RWPE2 (cell line): ENCODE data around the gene AP3S1.

Experiments
- ATAC-seq: fragments of 200-7000 bp; cut with Tn5 transposase; 3 replicates; pipeline ENCODE4 v1.9.1; 2021; ENCODE audit warnings: low read depth
- DNase-seq: peaks from one replicate; pipeline ENCODE4 v3.0.0-alpha.2; 2020; ENCODE audit warnings: low spot score
- H3K27ac ChIP-seq: fragments of 450-650 bp; 2 replicates; pipeline ENCODE4 v1.5.1; 2017; ENCODE audit warnings: mild to moderate bottlenecking; ENCODE audit not compliant: poor library complexity, severe bottlenecking
- H3K27me3 ChIP-seq: fragments of 250-450 bp; sonication (Bioruptor Pico); 2 replicates; pipeline ENCODE4 v1.5.1; 2021; ENCODE audit warnings: mild to moderate bottlenecking, moderate library complexity; ENCODE audit not compliant: insufficient read depth, poor library complexity, severe bottlenecking
- H3K36me3 ChIP-seq: fragments of 250-450 bp; sonication (Bioruptor Pico); 2 replicates; pipeline ENCODE4 v1.5.1; 2020; ENCODE audit warnings: low read depth, mild to moderate bottlenecking, moderate library complexity
- H3K4me1 ChIP-seq: fragments of 250-450 bp; sonication (Bioruptor Pico); 2 replicates; pipeline ENCODE4 v1.5.1; 2021; ENCODE audit warnings: mild to moderate bottlenecking, moderate library complexity; ENCODE audit not compliant: insufficient read depth, poor library complexity, severe bottlenecking
- H3K4me3 ChIP-seq: fragments of 250-450 bp; sonication (Bioruptor Pico); 2 replicates; pipeline ENCODE4 v1.5.1; 2021; ENCODE audit warnings: mild to moderate bottlenecking, moderate library complexity; ENCODE audit not compliant: severe bottlenecking
- H3K9me3 ChIP-seq: fragments of 250-450 bp; sonication (Bioruptor Pico); 2 replicates; pipeline ENCODE4 v1.5.1; 2021; ENCODE audit warnings: mild to moderate bottlenecking, moderate library complexity; ENCODE audit not compliant: severe bottlenecking
- TF ChIP-seq, protein P1 (sequence below): fragments of 450-650 bp; IDR thresholded peaks from one replicate; pipeline ENCODE4 v1.5.1; 2017; ENCODE audit warnings: mild to moderate bottlenecking, moderate library complexity; ENCODE audit not compliant: poor library complexity, severe bottlenecking

AP3S1 gene

GRCh38 chr5:115941051-115941675 lies 99.4 kb downstream of the AP3S1 start:
- H3K36me3 ChIP-seq: no peaks in the 10 kb centered on the region
- TF ChIP-seq, protein P1, sequence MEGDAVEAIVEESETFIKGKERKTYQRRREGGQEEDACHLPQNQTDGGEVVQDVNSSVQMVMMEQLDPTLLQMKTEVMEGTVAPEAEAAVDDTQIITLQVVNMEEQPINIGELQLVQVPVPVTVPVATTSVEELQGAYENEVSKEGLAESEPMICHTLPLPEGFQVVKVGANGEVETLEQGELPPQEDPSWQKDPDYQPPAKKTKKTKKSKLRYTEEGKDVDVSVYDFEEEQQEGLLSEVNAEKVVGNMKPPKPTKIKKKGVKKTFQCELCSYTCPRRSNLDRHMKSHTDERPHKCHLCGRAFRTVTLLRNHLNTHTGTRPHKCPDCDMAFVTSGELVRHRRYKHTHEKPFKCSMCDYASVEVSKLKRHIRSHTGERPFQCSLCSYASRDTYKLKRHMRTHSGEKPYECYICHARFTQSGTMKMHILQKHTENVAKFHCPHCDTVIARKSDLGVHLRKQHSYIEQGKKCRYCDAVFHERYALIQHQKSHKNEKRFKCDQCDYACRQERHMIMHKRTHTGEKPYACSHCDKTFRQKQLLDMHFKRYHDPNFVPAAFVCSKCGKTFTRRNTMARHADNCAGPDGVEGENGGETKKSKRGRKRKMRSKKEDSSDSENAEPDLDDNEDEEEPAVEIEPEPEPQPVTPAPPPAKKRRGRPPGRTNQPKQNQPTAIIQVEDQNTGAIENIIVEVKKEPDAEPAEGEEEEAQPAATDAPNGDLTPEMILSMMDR: no peak
- ATAC-seq (peak; percentile 93), DNase-seq (no peak)
- H3K4me3 ChIP-seq: no peak overlapping the region
- H3K4me1 ChIP-seq: peaks cover 4% of the 10 kb centered on the region
- no peaks in the 10 kb centered on the region for H3K27me3 ChIP-seq
- H3K9me3 ChIP-seq: no peaks in the 10 kb centered on the region
- H3K27ac ChIP-seq: peak overlapping the region; percentile 33

DNA sequence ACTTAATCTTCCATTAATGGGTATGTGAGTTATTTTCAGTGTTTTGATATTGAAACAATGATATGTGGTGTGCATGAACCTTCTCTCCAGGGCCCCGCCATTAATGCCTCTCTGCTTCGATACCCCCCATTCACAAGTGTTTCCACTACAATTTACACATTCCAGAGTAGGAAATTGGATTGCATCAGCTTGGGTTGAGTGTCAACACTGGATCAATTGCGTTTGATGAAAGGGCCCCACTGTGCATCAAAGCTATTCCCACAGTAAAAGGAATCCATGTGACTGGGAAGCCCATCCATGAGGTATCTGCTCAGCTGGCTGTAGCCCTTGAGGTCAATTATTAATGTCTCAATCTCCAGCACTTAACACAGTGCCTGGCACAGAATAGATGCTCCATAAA lies 102.8 kb downstream of the AP3S1 start:
- no peak for ATAC-seq
- TF ChIP-seq, protein P1: no peak
- no peaks in the 10 kb centered on the region for H3K9me3 ChIP-seq

DNA sequence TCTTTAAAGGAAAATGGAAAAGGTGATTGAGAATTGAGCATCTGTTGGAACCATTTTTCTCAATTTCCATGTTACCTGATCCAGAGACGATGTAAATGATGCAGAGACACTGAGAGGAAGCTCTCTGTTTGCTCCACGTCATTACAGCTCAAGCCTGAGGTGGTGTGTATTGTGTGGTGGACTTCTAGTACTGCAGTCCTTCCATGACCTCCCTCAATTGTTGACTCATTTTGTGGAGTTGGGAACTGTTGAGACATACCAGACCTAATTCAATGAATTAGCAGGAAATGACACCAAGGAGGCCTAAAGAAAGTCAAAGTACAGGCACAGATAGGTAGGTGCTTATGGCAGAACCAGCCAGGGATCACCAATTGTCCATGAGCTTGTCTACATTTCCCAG lies 104.9 kb downstream of the AP3S1 start:
- no peaks in the 10 kb centered on the region for H3K9me3 ChIP-seq
- H3K27ac ChIP-seq: no peak overlapping the region
- peak; percentile 61 for ATAC-seq
- no peak overlapping the region for H3K4me3 ChIP-seq
- H3K36me3 ChIP-seq: no peaks in the 10 kb centered on the region
- DNase-seq: no peak
- H3K27me3 ChIP-seq: no peaks in the 10 kb centered on the region
- TF ChIP-seq, protein P1: no peak
- H3K4me1 ChIP-seq: no peaks in the 10 kb centered on the region

More for the DNA sequence above, 102.8 kb downstream of the AP3S1 start:
- Histone ChIP-seq H3K36me3 (no peaks in the 10 kb centered on the region), H3K4me3 (no peak overlapping the region), H3K4me1 (peaks cover 4% of the 10 kb centered on the region), H3K27ac (no peak overlapping the region), H3K27me3 (no peaks in the 10 kb centered on the region)
- DNase-seq: no peak

DNA sequence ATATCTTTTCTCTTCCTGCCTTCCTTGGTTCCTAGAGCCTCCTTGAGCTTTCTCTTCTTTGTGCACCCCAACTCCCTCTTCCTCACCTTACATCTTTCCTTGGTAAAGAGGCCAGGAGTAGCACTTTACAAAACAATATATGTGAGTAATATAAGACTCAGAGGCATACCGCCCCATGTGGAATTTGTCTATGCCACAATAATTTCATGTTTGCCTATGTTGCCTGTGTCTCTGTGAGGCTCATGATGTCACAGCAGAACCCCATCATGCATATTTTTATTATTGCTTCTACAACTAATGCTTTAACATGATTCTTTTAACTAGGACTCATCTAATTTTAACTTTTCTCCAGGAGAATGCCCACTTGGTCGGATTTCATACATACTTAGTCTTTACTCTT lies 105.5 kb downstream of the AP3S1 start:
- no peak overlapping the region for H3K4me3 ChIP-seq
- no peaks in the 10 kb centered on the region for H3K4me1 ChIP-seq
- DNase-seq (no peak), ATAC-seq (no peak; the same call in 2 of the 3 replicates)
- H3K27me3 ChIP-seq: no peaks in the 10 kb centered on the region
- TF ChIP-seq, protein P1: no peak
- no peaks in the 10 kb centered on the region for H3K9me3 ChIP-seq
- no peaks in the 10 kb centered on the region for H3K36me3 ChIP-seq
- no peak overlapping the region for H3K27ac ChIP-seq

DNA sequence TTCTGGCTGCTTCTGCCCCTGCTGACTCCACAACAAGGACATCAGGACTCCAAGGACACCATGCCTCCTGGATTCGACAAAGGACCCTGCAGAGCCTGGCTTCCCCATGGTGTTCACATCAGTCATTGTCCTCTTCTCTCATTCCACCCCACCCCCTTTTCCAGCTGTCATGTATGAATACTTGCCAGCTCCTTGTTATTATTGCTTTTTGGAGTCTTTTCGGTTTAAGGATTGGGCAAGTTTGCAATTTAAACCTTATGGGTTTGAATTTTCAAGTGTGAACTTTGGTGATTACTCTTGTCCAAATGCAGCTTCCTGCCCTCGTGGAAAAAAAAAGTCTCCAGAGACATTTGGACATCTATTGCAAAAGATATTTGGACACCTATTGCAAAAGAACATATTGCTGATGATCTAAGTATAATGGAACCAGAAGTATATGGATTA lies 106.4 kb downstream of the AP3S1 start:
- DNase-seq (no peak), ATAC-seq (no peak)
- H3K9me3 ChIP-seq: no peaks in the 10 kb centered on the region
- no peaks in the 10 kb centered on the region for H3K4me1 ChIP-seq
- no peaks in the 10 kb centered on the region for H3K27me3 ChIP-seq
- H3K4me3 ChIP-seq: no peak overlapping the region
- no peak overlapping the region for H3K27ac ChIP-seq
- no peaks in the 10 kb centered on the region for H3K36me3 ChIP-seq
- TF ChIP-seq, protein P1: no peak
